ENCODE data around the gene TAGAP. TPM values are rescaled to one million over a fixed set of nuclear protein-coding genes. Genes with fewer than 3 reads are reported as not detected.
A peak's percentile ranks its signal among the peaks of the same experiment; 100 is the strongest.

The TAGAP gene
- total and polyA plus RNA-seq, 9 of the 15 experiments (the other 6 are each of a cell fraction or from before 2014, with no cell fraction given) = 0.07 TPM; not detected in 8

DNA sequence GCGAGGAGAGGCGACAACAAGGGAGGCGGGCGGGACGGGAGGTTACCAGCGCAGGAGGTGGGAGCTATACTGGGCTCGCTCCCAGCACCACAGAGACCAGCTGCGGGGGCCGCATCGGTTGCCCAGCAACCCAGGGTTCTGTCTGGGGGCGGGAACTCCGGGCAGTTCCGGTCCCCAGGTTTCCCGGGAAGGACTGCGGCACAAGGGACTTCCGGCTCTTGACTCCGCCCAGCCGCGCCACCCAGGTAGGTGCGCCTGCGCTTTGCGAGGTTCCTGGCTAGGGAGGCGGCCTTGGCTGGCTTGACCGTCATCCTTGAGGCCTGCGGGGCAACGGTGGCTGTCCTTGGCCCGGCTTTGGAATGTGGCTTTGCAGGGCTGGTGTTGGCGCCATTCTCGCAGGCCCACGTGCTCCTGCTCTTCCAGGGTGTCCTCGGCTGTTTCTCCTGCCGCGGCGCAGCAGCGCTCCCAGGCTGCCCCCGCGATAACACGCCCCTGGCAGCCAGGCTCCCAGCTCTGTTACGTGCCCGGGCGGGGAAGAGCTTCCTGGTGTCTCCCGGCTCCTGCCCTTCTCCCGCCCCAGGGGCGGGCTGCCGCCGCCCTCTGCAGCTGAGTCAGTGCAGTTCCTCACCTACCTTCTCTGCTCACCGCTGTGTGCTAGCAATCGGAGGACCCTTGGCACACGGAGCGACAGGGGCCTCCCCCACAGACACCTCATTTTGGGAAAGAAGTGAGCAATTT, 45.0 kb downstream of the TAGAP start, which contains the start of gene RSPH3 (continued):
- TF ChIP-seq, protein P1, sequence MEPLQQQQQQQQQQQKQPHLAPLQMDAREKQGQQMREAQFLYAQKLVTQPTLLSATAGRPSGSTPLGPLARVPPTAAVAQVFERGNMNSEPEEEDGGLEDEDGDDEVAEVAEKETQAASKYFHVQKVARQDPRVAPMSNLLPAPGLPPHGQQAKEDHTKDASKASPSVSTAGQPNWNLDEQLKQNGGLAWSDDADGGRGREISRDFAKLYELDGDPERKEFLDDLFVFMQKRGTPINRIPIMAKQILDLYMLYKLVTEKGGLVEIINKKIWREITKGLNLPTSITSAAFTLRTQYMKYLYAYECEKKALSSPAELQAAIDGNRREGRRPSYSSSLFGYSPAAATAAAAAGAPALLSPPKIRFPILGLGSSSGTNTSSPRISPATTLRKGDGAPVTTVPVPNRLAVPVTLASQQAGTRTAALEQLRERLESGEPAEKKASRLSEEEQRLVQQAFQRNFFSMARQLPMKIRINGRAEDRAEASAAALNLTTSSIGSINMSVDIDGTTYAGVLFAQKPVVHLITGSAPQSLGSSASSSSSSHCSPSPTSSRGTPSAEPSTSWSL (CRISPR knock-in tag; IDR thresholded peaks at IDR 0.05; ENCODE audit: borderline replicate concordance) = peak; percentile 94
- TF ChIP-seq CUX1 (CRISPR knock-in tag; IDR thresholded peaks at IDR 0.05) (no peak), ZNF12 (CRISPR knock-in tag; IDR thresholded peaks at IDR 0.05) (peak; percentile 40; the same call in 1 of the 2 replicates), KLF13 (tag; IDR thresholded peaks at IDR 0.05; ENCODE audit: borderline replicate concordance, low read depth) (peak; percentile 41; the same call in 1 of the 2 replicates), NKRF (IDR thresholded peaks at IDR 0.05; ENCODE audit: borderline replicate concordance) (peak; percentile 83), ZNF408 (CRISPR knock-in tag; IDR thresholded peaks at IDR 0.05; ENCODE audit: low read depth) (no peak), CHD1 (IDR thresholded peaks at IDR 0.05; ENCODE audit: low read length) (peak; percentile 81), ZNF146 (CRISPR knock-in tag; IDR thresholded peaks at IDR 0.05; ENCODE audit: unreplicated experiment) (no peak), ZNF274 (IDR thresholded peaks at IDR 0.05; ENCODE audit: borderline replicate concordance, low read depth, low read length) (no peak), GATAD2A (IDR thresholded peaks at IDR 0.05) (peak; percentile 52; the same call in 1 of the 2 replicates), RBM39 (optimal IDR thresholded peaks at IDR 0.05; ENCODE audit: low read depth, low read length) (no peak), ZNF140 (CRISPR knock-in tag; IDR thresholded peaks at IDR 0.05) (no peak), FOXA1 (IDR thresholded peaks at IDR 0.05; ENCODE audit: borderline replicate concordance) (no peak), ZNF263 (CRISPR knock-in tag; IDR thresholded peaks at IDR 0.05; ENCODE audit: borderline replicate concordance) (no peak)
- TF ChIP-seq, protein P2, sequence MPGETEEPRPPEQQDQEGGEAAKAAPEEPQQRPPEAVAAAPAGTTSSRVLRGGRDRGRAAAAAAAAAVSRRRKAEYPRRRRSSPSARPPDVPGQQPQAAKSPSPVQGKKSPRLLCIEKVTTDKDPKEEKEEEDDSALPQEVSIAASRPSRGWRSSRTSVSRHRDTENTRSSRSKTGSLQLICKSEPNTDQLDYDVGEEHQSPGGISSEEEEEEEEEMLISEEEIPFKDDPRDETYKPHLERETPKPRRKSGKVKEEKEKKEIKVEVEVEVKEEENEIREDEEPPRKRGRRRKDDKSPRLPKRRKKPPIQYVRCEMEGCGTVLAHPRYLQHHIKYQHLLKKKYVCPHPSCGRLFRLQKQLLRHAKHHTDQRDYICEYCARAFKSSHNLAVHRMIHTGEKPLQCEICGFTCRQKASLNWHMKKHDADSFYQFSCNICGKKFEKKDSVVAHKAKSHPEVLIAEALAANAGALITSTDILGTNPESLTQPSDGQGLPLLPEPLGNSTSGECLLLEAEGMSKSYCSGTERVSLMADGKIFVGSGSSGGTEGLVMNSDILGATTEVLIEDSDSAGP (CRISPR knock-in tag; IDR thresholded peaks at IDR 0.05) = peak; percentile 75; the same call in 1 of the 2 replicates
- TF ChIP-seq, protein P3, sequence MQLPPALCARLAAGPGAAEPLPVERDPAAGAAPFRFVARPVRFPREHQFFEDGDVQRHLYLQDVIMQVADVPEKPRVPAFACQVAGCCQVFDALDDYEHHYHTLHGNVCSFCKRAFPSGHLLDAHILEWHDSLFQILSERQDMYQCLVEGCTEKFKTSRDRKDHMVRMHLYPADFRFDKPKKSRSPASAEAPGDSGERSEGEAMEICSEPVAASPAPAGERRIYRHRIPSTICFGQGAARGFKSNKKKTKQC (CRISPR knock-in tag; IDR thresholded peaks at IDR 0.05) = peak; percentile 69; the same call in 1 of the 2 replicates
